ENCODE measurements around the gene MUC6.

- TF ChIP-seq, protein P1, sequence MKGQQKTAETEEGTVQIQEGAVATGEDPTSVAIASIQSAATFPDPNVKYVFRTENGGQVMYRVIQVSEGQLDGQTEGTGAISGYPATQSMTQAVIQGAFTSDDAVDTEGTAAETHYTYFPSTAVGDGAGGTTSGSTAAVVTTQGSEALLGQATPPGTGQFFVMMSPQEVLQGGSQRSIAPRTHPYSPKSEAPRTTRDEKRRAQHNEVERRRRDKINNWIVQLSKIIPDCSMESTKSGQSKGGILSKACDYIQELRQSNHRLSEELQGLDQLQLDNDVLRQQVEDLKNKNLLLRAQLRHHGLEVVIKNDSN (IDR thresholded peaks at IDR 0.05): no peak
- no peak for TF ChIP-seq CEBPB (IDR thresholded peaks at IDR 0.05)
- TF ChIP-seq, protein P2, sequence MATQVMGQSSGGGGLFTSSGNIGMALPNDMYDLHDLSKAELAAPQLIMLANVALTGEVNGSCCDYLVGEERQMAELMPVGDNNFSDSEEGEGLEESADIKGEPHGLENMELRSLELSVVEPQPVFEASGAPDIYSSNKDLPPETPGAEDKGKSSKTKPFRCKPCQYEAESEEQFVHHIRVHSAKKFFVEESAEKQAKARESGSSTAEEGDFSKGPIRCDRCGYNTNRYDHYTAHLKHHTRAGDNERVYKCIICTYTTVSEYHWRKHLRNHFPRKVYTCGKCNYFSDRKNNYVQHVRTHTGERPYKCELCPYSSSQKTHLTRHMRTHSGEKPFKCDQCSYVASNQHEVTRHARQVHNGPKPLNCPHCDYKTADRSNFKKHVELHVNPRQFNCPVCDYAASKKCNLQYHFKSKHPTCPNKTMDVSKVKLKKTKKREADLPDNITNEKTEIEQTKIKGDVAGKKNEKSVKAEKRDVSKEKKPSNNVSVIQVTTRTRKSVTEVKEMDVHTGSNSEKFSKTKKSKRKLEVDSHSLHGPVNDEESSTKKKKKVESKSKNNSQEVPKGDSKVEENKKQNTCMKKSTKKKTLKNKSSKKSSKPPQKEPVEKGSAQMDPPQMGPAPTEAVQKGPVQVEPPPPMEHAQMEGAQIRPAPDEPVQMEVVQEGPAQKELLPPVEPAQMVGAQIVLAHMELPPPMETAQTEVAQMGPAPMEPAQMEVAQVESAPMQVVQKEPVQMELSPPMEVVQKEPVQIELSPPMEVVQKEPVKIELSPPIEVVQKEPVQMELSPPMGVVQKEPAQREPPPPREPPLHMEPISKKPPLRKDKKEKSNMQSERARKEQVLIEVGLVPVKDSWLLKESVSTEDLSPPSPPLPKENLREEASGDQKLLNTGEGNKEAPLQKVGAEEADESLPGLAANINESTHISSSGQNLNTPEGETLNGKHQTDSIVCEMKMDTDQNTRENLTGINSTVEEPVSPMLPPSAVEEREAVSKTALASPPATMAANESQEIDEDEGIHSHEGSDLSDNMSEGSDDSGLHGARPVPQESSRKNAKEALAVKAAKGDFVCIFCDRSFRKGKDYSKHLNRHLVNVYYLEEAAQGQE (IDR thresholded peaks at IDR 0.05; ENCODE audit: low read depth): no peak
- no peak for TF ChIP-seq CREB1 (IDR thresholded peaks at IDR 0.05; ENCODE audit: low read depth)
- no peak for TF ChIP-seq ZBTB7A (IDR thresholded peaks at IDR 0.05; ENCODE audit: low read depth)
- no peak for TF ChIP-seq YY1 (IDR thresholded peaks at IDR 0.05; ENCODE audit: low read depth)
- no peak for TF ChIP-seq EP300 (IDR thresholded peaks at IDR 0.05; ENCODE audit: borderline replicate concordance)
- no peak for TF ChIP-seq RAD21 (IDR thresholded peaks at IDR 0.05; ENCODE audit: low read depth)
Measured at GRCh38 chr11:985406-985805, 51.1 kb downstream of the MUC6 start.

Data from Ishikawa (cell line).